GM12878 (cell line): Measurements from ENCODE around the gene CBFA2T3. TPM values are rescaled to one million over a fixed set of nuclear protein-coding genes. Genes with fewer than 3 reads are reported as not detected.

Experiments used
- ATAC-seq: fragments of 200-7000 bp; cut with Tn5 transposase; 3 replicates; pipeline ENCODE4 v1.9.1; 2020; ENCODE audit warnings: mild to moderate bottlenecking, moderate library complexity
- BruUV-seq: library from RNA; stranded (reverse); fragments of 400-500 nt; replicated peaks from 2 replicates; lab custom pipeline; 2021; lab: Mats Ljungman, UMichigan
- CTCF ChIA-PET: fragments of 300-600 bp; sonication (Branson Sonifier 250); formaldehyde crosslinking; extraction: SDS; loops from one replicate; lab custom pipeline; 2021; ENCODE audit warnings: inconsistent platforms; lab: Yijun Ruan, JAX
- POLR2A ChIA-PET: fragments of 350-600 bp; formaldehyde crosslinking; extraction: SDS; loops from one replicate; lab custom pipeline; 2021; ENCODE audit warnings: inconsistent platforms; lab: Charles Lee
- RAD21 ChIA-PET: fragments of 300-600 bp; sonication (Branson Sonifier 250); formaldehyde crosslinking; loops from one replicate; lab custom pipeline; 2023; ENCODE audit warnings: antibody characterized with exemption; ENCODE audit not compliant: unreplicated experiment; lab: Charles Lee
- SMC1A ChIA-PET: fragments of 300-600 bp; sonication (Branson Sonifier 250); formaldehyde crosslinking; loops from one replicate; lab custom pipeline; 2023; ENCODE audit not compliant: unreplicated experiment, uncharacterized antibody; lab: Charles Lee
- DNase-seq: peaks from one replicate; pipeline ENCODE4 v3.0.0-alpha.2; 2011; ENCODE audit warnings: low read depth, low spot score
- FAIRE-seq: peaks from 3 replicates; lab custom pipeline; 2011; peaks lifted over from hg19 to GRCh38; lab: Jason Lieb, UNC
- H2AFZ ChIP-seq: 2 replicates; pipeline ENCODE4 v1.6.0; 2011; ENCODE audit warnings: low read depth, low read length, control low read depth; ENCODE audit not compliant: control insufficient read depth
- H3K27ac ChIP-seq: 2 replicates; pipeline ENCODE4 v1.5.1; 2011; ENCODE audit warnings: control low read depth; ENCODE audit not compliant: control insufficient read depth, insufficient read depth
- H3K27me3 ChIP-seq, 2 experiments: replicated peaks in 1 of 2; 2 replicates each; pipeline versions ENCODE4 v1.6.0 to v1.6.1; 2011; ENCODE audit warnings: low read length in 1 of 2; ENCODE audit not compliant: control insufficient read depth in 2 of 2, insufficient read depth in 2 of 2
- H3K36me3 ChIP-seq, 2 experiments: 2 replicates each; pipeline ENCODE4 v1.5.1; 2011; ENCODE audit warnings: low read length in 1 of 2; ENCODE audit not compliant: control insufficient read depth in 2 of 2, insufficient read depth in 2 of 2
- H3K4me1 ChIP-seq: 2 replicates; pipeline ENCODE4 v1.6.1; 2011; ENCODE audit warnings: mild to moderate bottlenecking, low read length, moderate library complexity, mixed read lengths; ENCODE audit not compliant: control insufficient read depth, insufficient read depth
- H3K4me2 ChIP-seq: 2 replicates; pipeline ENCODE4 v1.6.0; 2011; ENCODE audit warnings: control low read depth; ENCODE audit not compliant: control insufficient read depth, insufficient read depth
- H3K4me3 ChIP-seq: fragments of 200-600 bp; sonication (generic); 2 replicates; pipeline ENCODE4 v1.5.1; 2016
- H3K79me2 ChIP-seq: 2 replicates; pipeline ENCODE4 v1.6.0; 2011; ENCODE audit warnings: low read length; ENCODE audit not compliant: control insufficient read depth, insufficient read depth
- H3K9ac ChIP-seq: 2 replicates; pipeline ENCODE4 v1.8.0; 2011; ENCODE audit warnings: low read length, control low read depth, mixed read lengths; ENCODE audit not compliant: control insufficient read depth, insufficient read depth
- H3K9me3 ChIP-seq: replicated peaks from 3 replicates; pipeline ENCODE4 v1.5.1; 2011; ENCODE audit warnings: mild to moderate bottlenecking, low read length; ENCODE audit not compliant: control insufficient read depth, insufficient read depth
- H4K20me1 ChIP-seq: 2 replicates; pipeline ENCODE4 v1.6.0; 2011; ENCODE audit not compliant: control insufficient read depth, insufficient read depth
- FOS ChIP-seq: IDR thresholded peaks from 3 replicates; pipeline ENCODE4 v1.6.1; 2011; ENCODE audit warnings: borderline replicate concordance; ENCODE audit not compliant: insufficient read length; ENCODE audit errors: extremely low read depth
- IKZF1 ChIP-seq: fragments of 450-650 bp; conservative IDR thresholded peaks from 2 replicates; pipeline ENCODE4 v1.6.1; 2017; ENCODE audit warnings: antibody characterized with exemption, mild to moderate bottlenecking
- NBN ChIP-seq: fragments of 450-650 bp; IDR thresholded peaks from 2 replicates; pipeline ENCODE4 v1.6.1; 2016
- ZBED1 ChIP-seq: IDR thresholded peaks from 2 replicates; pipeline ENCODE4 v1.6.1; 2016; ENCODE audit warnings: borderline replicate concordance
- WGBS: methylation state at CpG from one replicate; pipeline ENCODE4 v1.1.6; 2016; ENCODE audit warnings: low lambda C conversion rate; ENCODE audit not compliant: insufficient replicate concordance, insufficient coverage; ENCODE audit errors: missing lambda C conversion rate; 5-methylcytosine and 5-hydroxymethylcytosine counted together
- in situ Hi-C: fragments of 300-500 bp; cut with MboI; formaldehyde crosslinking; loops from 9 replicates; pipeline ENCODE4 v1.14.3; 2018; ENCODE audit warnings: mixed read lengths
- intact Hi-C: fragments of 100-400 bp; cut with micrococcal nuclease; formaldehyde crosslinking; loops from one replicate; pipeline ENCODE4 v1.14.2; 2022; ENCODE audit not compliant: unreplicated experiment
- polyA plus RNA-seq, 11 experiments: library from polyadenylated mRNA; depleted of rRNA in 4 of 11; unstranded in 6 of 11; stranded (reverse) in 5 of 11; fragments of >200 nt; fragmentation: Nextera tagmentation in 4 of 11; fragmentation: Illumina TruSeq in 1 of 11; extraction: Ambion mirVana in 4 of 11; extraction: Trizol in 1 of 11; gene quantifications; 1 replicate in 1 of 11; 2 replicates in 10 of 11; pipeline versions ENCODE4 v1.2.1 to v1.2.3, GENCODE V29; 2011 to 2016; ENCODE audit warnings: inconsistent platforms in 2 of 11, missing spikeins in 2 of 11, low read depth in 1 of 11
- total RNA-seq, 4 experiments: library from RNA; depleted of rRNA in 3 of 4; stranded (reverse); fragments of >200 nt in 3 of 4; fragmentation: Illumina TruSeq in 1 of 4; extraction: Trizol in 1 of 4; gene quantifications; 2 replicates each; pipeline versions ENCODE4 v1.2.1 to v1.2.3, GENCODE V29; 2013 to 2021

Gene CBFA2T3
- total and polyA plus RNA-seq, 10 of the 15 experiments (the other 5 are each of a cell fraction or from before 2014, with no cell fraction given): 0.69 to 42.6 (median 4.5) TPM

DNA sequence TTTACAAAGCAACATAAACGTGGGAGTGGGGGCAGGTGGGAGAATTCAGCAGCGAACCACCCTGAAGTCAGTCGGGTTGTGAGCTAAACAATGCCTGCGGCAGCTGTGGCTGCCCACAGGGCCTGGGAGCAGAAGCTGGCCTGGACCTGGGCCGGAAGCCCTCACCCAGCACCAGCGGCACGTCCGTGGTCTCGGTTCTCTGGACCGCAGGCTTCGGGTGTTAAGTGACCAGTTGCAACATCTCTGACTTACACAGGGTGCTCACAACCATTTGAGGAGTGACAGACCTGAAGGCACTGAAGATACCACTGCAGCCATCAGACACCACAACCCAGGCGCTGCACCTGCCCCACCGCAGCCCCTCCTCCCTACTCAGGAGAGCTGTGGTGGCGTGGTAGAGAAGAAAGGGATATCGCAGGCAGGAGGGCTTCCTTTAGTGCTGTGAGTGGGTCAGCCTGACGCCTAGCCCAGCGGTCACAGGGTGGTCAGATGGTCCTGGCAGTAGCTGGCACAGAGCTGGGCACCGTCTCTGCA is 33.8 kb downstream of the CBFA2T3 start:
- ChIA-PET POLR2A (no interaction called here), RAD21 (interaction anchor here (1.0 to 2.6 kb wide), 5 partner anchors 29 to 273 kb away, joined by 3 to 8 read pairs (median 3); no protein-coding TSS in a partner anchor), SMC1A (interaction anchor here (0.8 to 1.6 kb wide), 3 partner anchors 86 to 224 kb away, joined by 3 to 6 read pairs (median 4); partner anchors contain the start of genes GALNS and TRAPPC2L), CTCF (interaction anchor here (0.9 to 2.7 kb wide), 6 partner anchors 30 to 273 kb away, joined by 3 to 8 read pairs (median 6); no protein-coding TSS in a partner anchor)
- Histone ChIP-seq H4K20me1 (no peaks in the 10 kb centered on the region), H3K27me3 (peaks cover 0 to 1% of the 10 kb centered on the region in 2 experiments; a peak in 1 of 4 replicates), H3K36me3 (no peaks in the 10 kb centered on the region; a peak in 1 of 4 replicates), H3K4me1 (peaks cover 27% of the 10 kb centered on the region), H3K4me2 (no peak overlapping the region), H3K27ac (no peak overlapping the region), H3K4me3 (no peak overlapping the region), H3K9me3 (no peaks in the 10 kb centered on the region), H2AFZ (no peak overlapping the region), H3K9ac (no peak overlapping the region), H3K79me2 (peaks cover 15% of the 10 kb centered on the region)
- intact Hi-C loops (no loop called here), in situ Hi-C loops (no loop called here)
- ATAC-seq (no peak), DNase-seq (no peak), FAIRE-seq (no peak)
- BruUV-seq: no TSS peak
- WGBS: 93% methylated on average over 18 of the region's 18 CpGs
- TF ChIP-seq IKZF1 (no peak), ZBED1 (no peak), FOS (no peak), NBN (no peak)
